Prostate gland (tissue), 2 donors: Measurements from ENCODE around the gene PRCD.

Source experiments
- POLR2AphosphoS5 ChIP-seq: sonication (generic); formaldehyde crosslinking; IDR thresholded peaks from one replicate; pipeline ENCODE4 v1.6.1; 2017; ENCODE audit warnings: antibody characterized with exemption
- TF ChIP-seq, protein P1 (sequence below), 4 experiments: fragments of 200-600 bp in 2 of 4; fragments of 450-650 bp in 2 of 4; sonication (generic) in 2 of 4; IDR thresholded peaks; 1 replicate in 3 of 4; 2 replicates in 1 of 4; pipeline ENCODE4 v1.5.1; 2016 to 2019; ENCODE audit warnings: antibody characterized with exemption in 4 of 4, mild to moderate bottlenecking in 2 of 4, moderate library complexity in 2 of 4

- TF ChIP-seq POLR2AphosphoS5: peak; percentile 58
- TF ChIP-seq, protein P1, sequence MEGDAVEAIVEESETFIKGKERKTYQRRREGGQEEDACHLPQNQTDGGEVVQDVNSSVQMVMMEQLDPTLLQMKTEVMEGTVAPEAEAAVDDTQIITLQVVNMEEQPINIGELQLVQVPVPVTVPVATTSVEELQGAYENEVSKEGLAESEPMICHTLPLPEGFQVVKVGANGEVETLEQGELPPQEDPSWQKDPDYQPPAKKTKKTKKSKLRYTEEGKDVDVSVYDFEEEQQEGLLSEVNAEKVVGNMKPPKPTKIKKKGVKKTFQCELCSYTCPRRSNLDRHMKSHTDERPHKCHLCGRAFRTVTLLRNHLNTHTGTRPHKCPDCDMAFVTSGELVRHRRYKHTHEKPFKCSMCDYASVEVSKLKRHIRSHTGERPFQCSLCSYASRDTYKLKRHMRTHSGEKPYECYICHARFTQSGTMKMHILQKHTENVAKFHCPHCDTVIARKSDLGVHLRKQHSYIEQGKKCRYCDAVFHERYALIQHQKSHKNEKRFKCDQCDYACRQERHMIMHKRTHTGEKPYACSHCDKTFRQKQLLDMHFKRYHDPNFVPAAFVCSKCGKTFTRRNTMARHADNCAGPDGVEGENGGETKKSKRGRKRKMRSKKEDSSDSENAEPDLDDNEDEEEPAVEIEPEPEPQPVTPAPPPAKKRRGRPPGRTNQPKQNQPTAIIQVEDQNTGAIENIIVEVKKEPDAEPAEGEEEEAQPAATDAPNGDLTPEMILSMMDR (IDR thresholded peaks at IDR 0.05): no peak
Observed at GRCh38 chr17:76581515-76581914, 41.7 kb downstream of the PRCD start.
